WTC11 (cell line): ENCODE results near the gene EIF2A. TPM values are rescaled to one million over a fixed set of nuclear protein-coding genes. Genes with fewer than 3 reads are reported as not detected.

Experiments
- ATAC-seq: fragments of 200-7000 bp; cut with Tn5 transposase; 2 replicates; pipeline ENCODE4 v1.10.0; 2021; ENCODE audit warnings: mild to moderate bottlenecking, moderate library complexity
- CTCF ChIA-PET: fragments of 300-600 bp; sonication (Branson Sonifier 250); formaldehyde crosslinking; loops from one replicate; lab custom pipeline; 2021; ENCODE audit warnings: antibody characterized with exemption; lab: Charles Lee
- POLR2A ChIA-PET: fragments of 350-600 bp; sonication (Branson Sonifier 250); formaldehyde crosslinking; loops from one replicate; lab custom pipeline; 2021; ENCODE audit warnings: antibody characterized with exemption; lab: Charles Lee
- DNase-seq: peaks from one replicate; pipeline ENCODE4 v3.0.0; 2021; ENCODE audit warnings: low spot score
- H3K27ac Mint-ChIP-seq: 2 replicates; pipeline ENCODE4 v1.8.0; 2021; ENCODE audit warnings: mixed read lengths
- H3K27me3 Mint-ChIP-seq: 2 replicates; pipeline ENCODE4 v1.8.0; 2021; ENCODE audit warnings: low read depth, mild to moderate bottlenecking, moderate library complexity, mixed read lengths
- H3K36me3 Mint-ChIP-seq: 2 replicates; pipeline ENCODE4 v1.8.0; 2021; ENCODE audit warnings: mixed read lengths
- H3K4me1 Mint-ChIP-seq: 2 replicates; pipeline ENCODE4 v1.8.0; 2022; ENCODE audit warnings: mixed read lengths
- H3K4me3 Mint-ChIP-seq: 2 replicates; pipeline ENCODE4 v1.8.0; 2021; ENCODE audit warnings: mild to moderate bottlenecking, moderate library complexity, mixed read lengths
- H3K9me3 Mint-ChIP-seq: 2 replicates; pipeline ENCODE4 v1.8.0; 2021; ENCODE audit warnings: mixed read lengths
- ETV6 ChIP-seq: sonication (generic); formaldehyde crosslinking; IDR thresholded peaks from 2 replicates; pipeline ENCODE4 v1.8.1; 2022; ENCODE audit warnings: mild to moderate bottlenecking, missing genetic modification reagents
- FOXP4 ChIP-seq: sonication (generic); formaldehyde crosslinking; IDR thresholded peaks from 2 replicates; pipeline ENCODE4 v1.8.0; 2022; ENCODE audit warnings: mild to moderate bottlenecking, missing genetic modification reagents
- GABPB1 ChIP-seq: sonication (generic); formaldehyde crosslinking; IDR thresholded peaks from 2 replicates; pipeline ENCODE4 v1.8.1; 2023; ENCODE audit warnings: mild to moderate bottlenecking, missing genetic modification reagents
- GTF2I ChIP-seq: fragments of 250-450 bp; sonication (Bioruptor Pico); conservative IDR thresholded peaks from 2 replicates; pipeline ENCODE4 v1.4.0; 2021; ENCODE audit warnings: mild to moderate bottlenecking
- JUN ChIP-seq: sonication (generic); formaldehyde crosslinking; IDR thresholded peaks from 2 replicates; pipeline ENCODE4 v1.8.0; 2023; ENCODE audit warnings: mild to moderate bottlenecking, missing genetic modification reagents
- OVOL2 ChIP-seq: fragments of 250-450 bp; sonication (Bioruptor Pico); IDR thresholded peaks from 2 replicates; pipeline ENCODE4 v1.9.0; 2021; ENCODE audit warnings: mild to moderate bottlenecking, borderline replicate concordance
- RORB ChIP-seq: fragments of 250-450 bp; sonication (Bioruptor Pico); IDR thresholded peaks from 2 replicates; pipeline ENCODE4 v1.9.0; 2021; ENCODE audit warnings: mild to moderate bottlenecking
- SMAD3 ChIP-seq: sonication (generic); formaldehyde crosslinking; IDR thresholded peaks from 2 replicates; pipeline ENCODE4 v1.8.0; 2022; ENCODE audit warnings: missing genetic modification reagents, mild to moderate bottlenecking, borderline replicate concordance
- SOX15 ChIP-seq: fragments of 250-450 bp; sonication (Bioruptor Pico); IDR thresholded peaks from 2 replicates; pipeline ENCODE4 v1.9.0; 2021; ENCODE audit warnings: mild to moderate bottlenecking
- STAT6 ChIP-seq: sonication (generic); formaldehyde crosslinking; conservative IDR thresholded peaks from 2 replicates; pipeline ENCODE4 v1.8.1; 2023; ENCODE audit warnings: mild to moderate bottlenecking, low read depth, missing genetic modification reagents, moderate library complexity
- ZMAT4 ChIP-seq: fragments of 250-450 bp; sonication (Bioruptor Pico); IDR thresholded peaks from 2 replicates; pipeline ENCODE4 v1.9.0; 2021; ENCODE audit warnings: mild to moderate bottlenecking
- ZNF121 ChIP-seq: sonication (generic); formaldehyde crosslinking; IDR thresholded peaks from 2 replicates; pipeline ENCODE4 v1.8.0; 2023; ENCODE audit warnings: missing genetic modification reagents
- ZNF396 ChIP-seq: fragments of 250-450 bp; sonication (Bioruptor Pico); IDR thresholded peaks from 2 replicates; pipeline ENCODE4 v1.8.0; 2021; ENCODE audit warnings: mild to moderate bottlenecking, moderate library complexity, borderline replicate concordance
- total RNA-seq: library from RNA; stranded (reverse); gene quantifications from 3 replicates; pipeline ENCODE4 v1.2.3, GENCODE V29; 2021
- TF ChIP-seq, protein P1 (sequence below): fragments of 250-450 bp; sonication (Bioruptor Pico); IDR thresholded peaks from 2 replicates; pipeline ENCODE4 v1.9.0; 2021; ENCODE audit warnings: moderate library complexity, mild to moderate bottlenecking, inconsistent platforms, borderline replicate concordance
- TF ChIP-seq, protein P2 (sequence below): sonication (generic); formaldehyde crosslinking; IDR thresholded peaks from 2 replicates; pipeline ENCODE4 v1.8.1; 2023; ENCODE audit warnings: mild to moderate bottlenecking, missing genetic modification reagents
- TF ChIP-seq, protein P3 (sequence below): sonication (generic); formaldehyde crosslinking; conservative IDR thresholded peaks from 2 replicates; pipeline ENCODE4 v1.8.1; 2022; ENCODE audit warnings: mild to moderate bottlenecking, missing genetic modification reagents
- TF ChIP-seq, protein P4 (sequence below): sonication (generic); formaldehyde crosslinking; IDR thresholded peaks from 2 replicates; pipeline ENCODE4 v1.8.0; 2022; ENCODE audit warnings: mild to moderate bottlenecking, missing genetic modification reagents
- TF ChIP-seq, protein P5 (sequence below): sonication (generic); formaldehyde crosslinking; IDR thresholded peaks from 2 replicates; pipeline ENCODE4 v1.8.0; 2023; ENCODE audit warnings: missing genetic modification reagents, mild to moderate bottlenecking, borderline replicate concordance

The EIF2A gene
- total RNA-seq, 1 experiment from 2014 or later = 88.4 TPM

GRCh38 chr3:150556792-150557191, 10.2 kb downstream of the EIF2A start:
- POLR2A ChIA-PET = no interaction called here

GRCh38 chr3:150557725-150558124, 11.1 kb downstream of the EIF2A start:
- Mint-ChIP-seq H3K4me3 (no peak overlapping the region), H3K36me3 (peaks cover 36% of the 10 kb centered on the region), H3K9me3 (no peaks in the 10 kb centered on the region), H3K27me3 (no peaks in the 10 kb centered on the region), H3K4me1 (no peaks in the 10 kb centered on the region), H3K27ac (no peak overlapping the region)
- CTCF ChIA-PET = no interaction called here
- POLR2A ChIA-PET = no interaction called here
- ATAC-seq (no peak), DNase-seq (no peak)
- TF ChIP-seq STAT6 = no peak
- no peak for TF ChIP-seq GABPB1
- no peak for TF ChIP-seq ZNF396
- TF ChIP-seq, protein P1, sequence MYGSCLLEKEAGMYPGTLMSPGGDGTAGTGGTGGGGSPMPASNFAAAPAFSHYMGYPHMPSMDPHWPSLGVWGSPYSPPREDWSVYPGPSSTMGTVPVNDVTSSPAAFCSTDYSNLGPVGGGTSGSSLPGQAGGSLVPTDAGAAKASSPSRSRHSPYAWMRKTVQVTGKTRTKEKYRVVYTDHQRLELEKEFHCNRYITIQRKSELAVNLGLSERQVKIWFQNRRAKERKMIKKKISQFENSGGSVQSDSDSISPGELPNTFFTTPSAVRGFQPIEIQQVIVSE (CRISPR knock-in tag) = no peak
- no peak for TF ChIP-seq SOX15 (CRISPR knock-in tag)
- no peak for TF ChIP-seq RORB (CRISPR knock-in tag)
- TF ChIP-seq GTF2I = no peak
- TF ChIP-seq, protein P2, sequence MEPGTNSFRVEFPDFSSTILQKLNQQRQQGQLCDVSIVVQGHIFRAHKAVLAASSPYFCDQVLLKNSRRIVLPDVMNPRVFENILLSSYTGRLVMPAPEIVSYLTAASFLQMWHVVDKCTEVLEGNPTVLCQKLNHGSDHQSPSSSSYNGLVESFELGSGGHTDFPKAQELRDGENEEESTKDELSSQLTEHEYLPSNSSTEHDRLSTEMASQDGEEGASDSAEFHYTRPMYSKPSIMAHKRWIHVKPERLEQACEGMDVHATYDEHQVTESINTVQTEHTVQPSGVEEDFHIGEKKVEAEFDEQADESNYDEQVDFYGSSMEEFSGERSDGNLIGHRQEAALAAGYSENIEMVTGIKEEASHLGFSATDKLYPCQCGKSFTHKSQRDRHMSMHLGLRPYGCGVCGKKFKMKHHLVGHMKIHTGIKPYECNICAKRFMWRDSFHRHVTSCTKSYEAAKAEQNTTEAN (CRISPR knock-in tag) = no peak
- TF ChIP-seq, protein P3, sequence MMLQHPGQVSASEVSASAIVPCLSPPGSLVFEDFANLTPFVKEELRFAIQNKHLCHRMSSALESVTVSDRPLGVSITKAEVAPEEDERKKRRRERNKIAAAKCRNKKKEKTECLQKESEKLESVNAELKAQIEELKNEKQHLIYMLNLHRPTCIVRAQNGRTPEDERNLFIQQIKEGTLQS = no peak
- TF ChIP-seq, protein P4, sequence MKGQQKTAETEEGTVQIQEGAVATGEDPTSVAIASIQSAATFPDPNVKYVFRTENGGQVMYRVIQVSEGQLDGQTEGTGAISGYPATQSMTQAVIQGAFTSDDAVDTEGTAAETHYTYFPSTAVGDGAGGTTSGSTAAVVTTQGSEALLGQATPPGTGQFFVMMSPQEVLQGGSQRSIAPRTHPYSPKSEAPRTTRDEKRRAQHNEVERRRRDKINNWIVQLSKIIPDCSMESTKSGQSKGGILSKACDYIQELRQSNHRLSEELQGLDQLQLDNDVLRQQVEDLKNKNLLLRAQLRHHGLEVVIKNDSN (CRISPR knock-in tag) = no peak
- TF ChIP-seq JUN (CRISPR knock-in tag) = no peak

More at GRCh38 chr3:150556792-150557191, 10.2 kb downstream of the EIF2A start:
- Mint-ChIP-seq H3K9me3 (no peaks in the 10 kb centered on the region), H3K27me3 (no peaks in the 10 kb centered on the region), H3K27ac (no peak overlapping the region), H3K4me3 (no peak overlapping the region), H3K36me3 (peaks cover 37% of the 10 kb centered on the region), H3K4me1 (no peaks in the 10 kb centered on the region)
- CTCF ChIA-PET = no interaction called here
- TF ChIP-seq, protein P5, sequence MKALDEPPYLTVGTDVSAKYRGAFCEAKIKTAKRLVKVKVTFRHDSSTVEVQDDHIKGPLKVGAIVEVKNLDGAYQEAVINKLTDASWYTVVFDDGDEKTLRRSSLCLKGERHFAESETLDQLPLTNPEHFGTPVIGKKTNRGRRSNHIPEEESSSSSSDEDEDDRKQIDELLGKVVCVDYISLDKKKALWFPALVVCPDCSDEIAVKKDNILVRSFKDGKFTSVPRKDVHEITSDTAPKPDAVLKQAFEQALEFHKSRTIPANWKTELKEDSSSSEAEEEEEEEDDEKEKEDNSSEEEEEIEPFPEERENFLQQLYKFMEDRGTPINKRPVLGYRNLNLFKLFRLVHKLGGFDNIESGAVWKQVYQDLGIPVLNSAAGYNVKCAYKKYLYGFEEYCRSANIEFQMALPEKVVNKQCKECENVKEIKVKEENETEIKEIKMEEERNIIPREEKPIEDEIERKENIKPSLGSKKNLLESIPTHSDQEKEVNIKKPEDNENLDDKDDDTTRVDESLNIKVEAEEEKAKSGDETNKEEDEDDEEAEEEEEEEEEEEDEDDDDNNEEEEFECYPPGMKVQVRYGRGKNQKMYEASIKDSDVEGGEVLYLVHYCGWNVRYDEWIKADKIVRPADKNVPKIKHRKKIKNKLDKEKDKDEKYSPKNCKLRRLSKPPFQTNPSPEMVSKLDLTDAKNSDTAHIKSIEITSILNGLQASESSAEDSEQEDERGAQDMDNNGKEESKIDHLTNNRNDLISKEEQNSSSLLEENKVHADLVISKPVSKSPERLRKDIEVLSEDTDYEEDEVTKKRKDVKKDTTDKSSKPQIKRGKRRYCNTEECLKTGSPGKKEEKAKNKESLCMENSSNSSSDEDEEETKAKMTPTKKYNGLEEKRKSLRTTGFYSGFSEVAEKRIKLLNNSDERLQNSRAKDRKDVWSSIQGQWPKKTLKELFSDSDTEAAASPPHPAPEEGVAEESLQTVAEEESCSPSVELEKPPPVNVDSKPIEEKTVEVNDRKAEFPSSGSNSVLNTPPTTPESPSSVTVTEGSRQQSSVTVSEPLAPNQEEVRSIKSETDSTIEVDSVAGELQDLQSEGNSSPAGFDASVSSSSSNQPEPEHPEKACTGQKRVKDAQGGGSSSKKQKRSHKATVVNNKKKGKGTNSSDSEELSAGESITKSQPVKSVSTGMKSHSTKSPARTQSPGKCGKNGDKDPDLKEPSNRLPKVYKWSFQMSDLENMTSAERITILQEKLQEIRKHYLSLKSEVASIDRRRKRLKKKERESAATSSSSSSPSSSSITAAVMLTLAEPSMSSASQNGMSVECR (CRISPR knock-in tag) = no peak
- TF ChIP-seq OVOL2 (CRISPR knock-in tag) (no peak), ETV6 (CRISPR knock-in tag) (no peak), FOXP4 (CRISPR knock-in tag) (no peak), SMAD3 (no peak), ZNF121 (CRISPR knock-in tag) (no peak), ZMAT4 (CRISPR knock-in tag) (no peak)
- TF ChIP-seq, protein P1 (CRISPR knock-in tag) = no peak
- no peak for DNase-seq
- ATAC-seq = no peak
